Stomach (tissue), 4 donors: ENCODE data around the gene TMTC1.

Experiments
- EP300 ChIP-seq: sonication (generic); formaldehyde crosslinking; IDR thresholded peaks from one replicate; pipeline ENCODE4 v1.6.1; 2017; ENCODE audit warnings: antibody characterized with exemption
- POLR2A ChIP-seq, 4 donors: fragments of 450-650 bp; IDR thresholded peaks; one replicate each; pipeline ENCODE4 v1.6.1; 2016; ENCODE audit warnings: antibody characterized with exemption in 4 of 4, control low read depth in 2 of 4, mild to moderate bottlenecking in 1 of 4, moderate library complexity in 1 of 4
- TF ChIP-seq, protein P1 (sequence below), 7 experiments: fragments of 450-650 bp in 4 of 7; fragments of 200-600 bp in 3 of 7; sonication (generic) in 3 of 7; IDR thresholded peaks; one replicate each; pipeline ENCODE4 v1.5.1; 2016 to 2019; ENCODE audit warnings: antibody characterized with exemption in 7 of 7, control low read depth in 2 of 7, mild to moderate bottlenecking in 1 of 7

DNA sequence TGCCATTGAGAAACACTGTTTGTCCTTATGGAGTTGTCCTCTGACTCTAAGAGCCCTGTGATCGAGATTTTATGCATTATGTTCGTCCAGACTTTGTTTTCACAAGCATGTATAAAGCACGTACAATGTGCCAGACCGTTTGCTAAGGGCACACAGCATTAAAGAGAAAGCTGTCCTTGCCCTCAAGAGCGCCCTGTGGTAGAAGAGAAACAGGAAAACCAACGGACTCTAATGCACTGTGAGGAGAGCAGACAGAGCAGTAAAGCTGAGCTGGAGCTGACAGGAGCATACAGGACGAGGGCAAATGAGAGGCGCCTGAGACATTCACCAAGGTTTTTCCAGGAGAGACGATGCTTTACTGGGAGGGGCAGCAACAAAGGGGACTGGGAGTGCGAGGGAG, 220.1 kb downstream of the TMTC1 start:
- TF ChIP-seq, protein P1, sequence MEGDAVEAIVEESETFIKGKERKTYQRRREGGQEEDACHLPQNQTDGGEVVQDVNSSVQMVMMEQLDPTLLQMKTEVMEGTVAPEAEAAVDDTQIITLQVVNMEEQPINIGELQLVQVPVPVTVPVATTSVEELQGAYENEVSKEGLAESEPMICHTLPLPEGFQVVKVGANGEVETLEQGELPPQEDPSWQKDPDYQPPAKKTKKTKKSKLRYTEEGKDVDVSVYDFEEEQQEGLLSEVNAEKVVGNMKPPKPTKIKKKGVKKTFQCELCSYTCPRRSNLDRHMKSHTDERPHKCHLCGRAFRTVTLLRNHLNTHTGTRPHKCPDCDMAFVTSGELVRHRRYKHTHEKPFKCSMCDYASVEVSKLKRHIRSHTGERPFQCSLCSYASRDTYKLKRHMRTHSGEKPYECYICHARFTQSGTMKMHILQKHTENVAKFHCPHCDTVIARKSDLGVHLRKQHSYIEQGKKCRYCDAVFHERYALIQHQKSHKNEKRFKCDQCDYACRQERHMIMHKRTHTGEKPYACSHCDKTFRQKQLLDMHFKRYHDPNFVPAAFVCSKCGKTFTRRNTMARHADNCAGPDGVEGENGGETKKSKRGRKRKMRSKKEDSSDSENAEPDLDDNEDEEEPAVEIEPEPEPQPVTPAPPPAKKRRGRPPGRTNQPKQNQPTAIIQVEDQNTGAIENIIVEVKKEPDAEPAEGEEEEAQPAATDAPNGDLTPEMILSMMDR (IDR thresholded peaks at IDR 0.05) = no peak
- TF ChIP-seq POLR2A (IDR thresholded peaks at IDR 0.05) (no peak), EP300 (no peak)
